ENCODE results near the gene SCP2.

Gene SCP2

DNA sequence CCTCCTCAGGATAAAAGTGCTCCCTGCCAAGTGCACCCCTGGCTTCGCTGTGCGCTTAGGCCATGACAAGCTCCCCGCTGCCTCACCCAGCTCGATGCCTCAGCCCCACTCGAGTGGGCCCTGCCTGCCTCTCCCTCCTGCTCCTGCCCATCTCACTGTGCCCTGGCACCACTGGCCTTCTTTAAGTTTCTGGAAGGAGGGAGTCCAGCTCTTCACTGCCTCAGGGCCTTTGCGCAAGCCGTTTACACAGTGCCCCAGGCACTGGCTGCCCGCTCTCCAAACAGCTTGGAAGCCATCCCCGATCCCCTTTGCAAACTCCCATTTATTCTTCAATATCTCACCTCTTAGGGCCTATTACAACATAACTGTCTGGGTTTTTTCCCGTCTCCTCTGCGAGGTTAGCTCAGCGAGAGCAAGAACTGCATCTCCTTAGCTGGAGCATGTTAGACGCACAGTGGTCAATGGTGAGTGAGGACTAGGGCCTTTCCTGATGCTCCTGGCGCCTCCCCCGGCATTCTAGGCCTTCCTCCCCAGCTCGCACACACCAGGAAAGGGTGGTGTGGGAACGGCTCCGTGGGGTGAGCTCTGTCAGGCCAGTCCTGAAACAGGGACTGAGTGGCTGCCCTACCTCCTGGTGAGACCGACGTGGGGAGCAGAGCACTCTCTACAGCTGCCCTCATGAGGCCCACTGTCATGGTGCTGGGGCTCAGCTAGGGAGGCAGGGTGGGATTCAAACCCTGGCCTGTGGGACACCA lies 166.9 kb downstream of the SCP2 start:
- TF ChIP-seq TAF1 (IDR thresholded peaks at IDR 0.05; ENCODE audit: borderline replicate concordance, insufficient read depth, low read length) (no peak), POLR2AphosphoS5 (IDR thresholded peaks at IDR 0.05; ENCODE audit: low read depth, low read length) (no peak)
- TF ChIP-seq, protein P1, sequence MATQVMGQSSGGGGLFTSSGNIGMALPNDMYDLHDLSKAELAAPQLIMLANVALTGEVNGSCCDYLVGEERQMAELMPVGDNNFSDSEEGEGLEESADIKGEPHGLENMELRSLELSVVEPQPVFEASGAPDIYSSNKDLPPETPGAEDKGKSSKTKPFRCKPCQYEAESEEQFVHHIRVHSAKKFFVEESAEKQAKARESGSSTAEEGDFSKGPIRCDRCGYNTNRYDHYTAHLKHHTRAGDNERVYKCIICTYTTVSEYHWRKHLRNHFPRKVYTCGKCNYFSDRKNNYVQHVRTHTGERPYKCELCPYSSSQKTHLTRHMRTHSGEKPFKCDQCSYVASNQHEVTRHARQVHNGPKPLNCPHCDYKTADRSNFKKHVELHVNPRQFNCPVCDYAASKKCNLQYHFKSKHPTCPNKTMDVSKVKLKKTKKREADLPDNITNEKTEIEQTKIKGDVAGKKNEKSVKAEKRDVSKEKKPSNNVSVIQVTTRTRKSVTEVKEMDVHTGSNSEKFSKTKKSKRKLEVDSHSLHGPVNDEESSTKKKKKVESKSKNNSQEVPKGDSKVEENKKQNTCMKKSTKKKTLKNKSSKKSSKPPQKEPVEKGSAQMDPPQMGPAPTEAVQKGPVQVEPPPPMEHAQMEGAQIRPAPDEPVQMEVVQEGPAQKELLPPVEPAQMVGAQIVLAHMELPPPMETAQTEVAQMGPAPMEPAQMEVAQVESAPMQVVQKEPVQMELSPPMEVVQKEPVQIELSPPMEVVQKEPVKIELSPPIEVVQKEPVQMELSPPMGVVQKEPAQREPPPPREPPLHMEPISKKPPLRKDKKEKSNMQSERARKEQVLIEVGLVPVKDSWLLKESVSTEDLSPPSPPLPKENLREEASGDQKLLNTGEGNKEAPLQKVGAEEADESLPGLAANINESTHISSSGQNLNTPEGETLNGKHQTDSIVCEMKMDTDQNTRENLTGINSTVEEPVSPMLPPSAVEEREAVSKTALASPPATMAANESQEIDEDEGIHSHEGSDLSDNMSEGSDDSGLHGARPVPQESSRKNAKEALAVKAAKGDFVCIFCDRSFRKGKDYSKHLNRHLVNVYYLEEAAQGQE (IDR thresholded peaks at IDR 0.05; ENCODE audit: insufficient read depth in 1 of 2, low read depth in 2 of 2, low read length in 2 of 2) = no peak

DNA sequence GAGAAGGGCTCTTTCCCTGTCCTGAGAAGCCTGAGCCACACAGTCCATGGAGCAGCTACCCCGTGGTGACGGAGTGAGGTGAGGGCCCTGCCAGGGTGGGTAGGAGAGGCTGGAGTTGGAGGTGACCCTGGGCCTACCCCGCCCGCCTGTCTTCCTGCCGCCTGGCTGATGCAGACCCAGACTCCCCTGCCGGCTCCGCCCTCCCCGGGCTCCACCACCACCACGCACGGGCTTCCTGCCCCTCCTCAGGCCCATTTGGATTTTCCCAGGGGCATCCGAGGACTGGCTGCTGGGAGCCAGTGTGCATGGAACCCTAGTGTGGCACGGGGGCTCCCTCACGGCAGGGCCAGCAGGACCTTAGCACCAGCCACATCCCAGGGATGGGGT lies 167.4 kb downstream of the SCP2 start:
- no peak for TF ChIP-seq POLR2AphosphoS5 (IDR thresholded peaks at IDR 0.05; ENCODE audit: low read depth, low read length)
- TF ChIP-seq, protein P1 (IDR thresholded peaks at IDR 0.05; ENCODE audit: insufficient read depth in 1 of 2, low read depth in 2 of 2, low read length in 2 of 2) = no peak
- no peak for TF ChIP-seq SIN3A (IDR thresholded peaks at IDR 0.05; ENCODE audit: borderline replicate concordance, insufficient read depth, low read length)
- no peak for TF ChIP-seq TAF1 (IDR thresholded peaks at IDR 0.05; ENCODE audit: borderline replicate concordance, insufficient read depth, low read length)
- TF ChIP-seq FOXP2 (optimal IDR thresholded peaks at IDR 0.05; ENCODE audit: borderline replicate concordance, extremely low read depth, extremely low read length, insufficient read depth) = no peak
